GM12801 (cell line): ENCODE data around the gene RHOBTB3.

Experiments used
- TF ChIP-seq, protein P1 (sequence below): IDR thresholded peaks from one replicate; pipeline ENCODE4 v1.5.1; 2011; ENCODE audit warnings: control low read depth; ENCODE audit not compliant: insufficient read length; ENCODE audit errors: extremely low read depth

Gene RHOBTB3

GRCh38 chr5:95822542-95823181, 91.5 kb downstream of the RHOBTB3 start, which contains the start of gene GLRX:
GLRX (minus strand) TSS chr5:95822726; CDS start chr5:95822662, 64 bp downstream.
- TF ChIP-seq, protein P1, sequence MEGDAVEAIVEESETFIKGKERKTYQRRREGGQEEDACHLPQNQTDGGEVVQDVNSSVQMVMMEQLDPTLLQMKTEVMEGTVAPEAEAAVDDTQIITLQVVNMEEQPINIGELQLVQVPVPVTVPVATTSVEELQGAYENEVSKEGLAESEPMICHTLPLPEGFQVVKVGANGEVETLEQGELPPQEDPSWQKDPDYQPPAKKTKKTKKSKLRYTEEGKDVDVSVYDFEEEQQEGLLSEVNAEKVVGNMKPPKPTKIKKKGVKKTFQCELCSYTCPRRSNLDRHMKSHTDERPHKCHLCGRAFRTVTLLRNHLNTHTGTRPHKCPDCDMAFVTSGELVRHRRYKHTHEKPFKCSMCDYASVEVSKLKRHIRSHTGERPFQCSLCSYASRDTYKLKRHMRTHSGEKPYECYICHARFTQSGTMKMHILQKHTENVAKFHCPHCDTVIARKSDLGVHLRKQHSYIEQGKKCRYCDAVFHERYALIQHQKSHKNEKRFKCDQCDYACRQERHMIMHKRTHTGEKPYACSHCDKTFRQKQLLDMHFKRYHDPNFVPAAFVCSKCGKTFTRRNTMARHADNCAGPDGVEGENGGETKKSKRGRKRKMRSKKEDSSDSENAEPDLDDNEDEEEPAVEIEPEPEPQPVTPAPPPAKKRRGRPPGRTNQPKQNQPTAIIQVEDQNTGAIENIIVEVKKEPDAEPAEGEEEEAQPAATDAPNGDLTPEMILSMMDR, result no peak

- TF ChIP-seq, protein P1, result no peak
Measured at GRCh38 chr5:95823218-95823737, 92.1 kb downstream of the RHOBTB3 start.

GRCh38 chr5:95823738-95824609, 92.8 kb downstream of the RHOBTB3 start:
- TF ChIP-seq, protein P1, result no peak

GRCh38 chr5:95824747-95825146, 93.6 kb downstream of the RHOBTB3 start:
- TF ChIP-seq, protein P1, result no peak

DNA sequence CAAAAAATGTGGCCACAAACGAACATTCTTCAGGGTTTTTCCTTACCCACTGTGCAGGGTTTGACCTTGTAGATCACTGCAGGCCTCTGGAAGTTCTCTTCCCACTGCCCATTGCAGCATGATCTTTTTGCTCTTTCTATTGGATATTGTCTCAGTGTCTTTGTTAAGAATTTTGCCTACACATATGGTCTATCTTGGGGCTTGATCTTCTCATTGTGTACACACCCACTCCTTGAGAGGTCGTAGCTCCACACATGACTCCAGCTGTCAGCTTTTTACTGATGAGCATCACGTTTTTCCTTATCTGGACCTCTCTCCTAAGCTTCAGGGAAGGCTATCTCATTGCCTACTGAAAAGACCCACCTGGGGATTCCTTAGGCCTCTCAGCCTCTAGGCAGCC, 94.4 kb downstream of the RHOBTB3 start:
- TF ChIP-seq, protein P1, result no peak

GRCh38 chr5:95826949-95827891, 96.1 kb downstream of the RHOBTB3 start:
- TF ChIP-seq, protein P1, result no peak
